ENCODE data around the gene SYNRG.

- TF ChIP-seq, protein P1, sequence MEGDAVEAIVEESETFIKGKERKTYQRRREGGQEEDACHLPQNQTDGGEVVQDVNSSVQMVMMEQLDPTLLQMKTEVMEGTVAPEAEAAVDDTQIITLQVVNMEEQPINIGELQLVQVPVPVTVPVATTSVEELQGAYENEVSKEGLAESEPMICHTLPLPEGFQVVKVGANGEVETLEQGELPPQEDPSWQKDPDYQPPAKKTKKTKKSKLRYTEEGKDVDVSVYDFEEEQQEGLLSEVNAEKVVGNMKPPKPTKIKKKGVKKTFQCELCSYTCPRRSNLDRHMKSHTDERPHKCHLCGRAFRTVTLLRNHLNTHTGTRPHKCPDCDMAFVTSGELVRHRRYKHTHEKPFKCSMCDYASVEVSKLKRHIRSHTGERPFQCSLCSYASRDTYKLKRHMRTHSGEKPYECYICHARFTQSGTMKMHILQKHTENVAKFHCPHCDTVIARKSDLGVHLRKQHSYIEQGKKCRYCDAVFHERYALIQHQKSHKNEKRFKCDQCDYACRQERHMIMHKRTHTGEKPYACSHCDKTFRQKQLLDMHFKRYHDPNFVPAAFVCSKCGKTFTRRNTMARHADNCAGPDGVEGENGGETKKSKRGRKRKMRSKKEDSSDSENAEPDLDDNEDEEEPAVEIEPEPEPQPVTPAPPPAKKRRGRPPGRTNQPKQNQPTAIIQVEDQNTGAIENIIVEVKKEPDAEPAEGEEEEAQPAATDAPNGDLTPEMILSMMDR (IDR thresholded peaks at IDR 0.05; ENCODE audit: low read depth, low read length): no peak
- no peak for TF ChIP-seq POLR2A (IDR thresholded peaks at IDR 0.05; ENCODE audit: extremely low read depth, insufficient read length)
These were observed 41.7 kb downstream of the SYNRG start for GRCh38 chr17:37567538-37567937.

Data from NB4 (cell line).